HG03108 (cell line): Measurements from ENCODE around the gene ERC2.
"Not testable (repeated sequence)": the region's sequence is repeated elsewhere in the genome, so short reads cannot be mapped to it uniquely, and the experiment has no call there.

Source experiments
- ATAC-seq: cut with Tn5 transposase; IDR thresholded peaks from one replicate; pipeline ENCODE4 v1.9.1; 2021; ENCODE audit warnings: moderate library complexity; ENCODE audit not compliant: unreplicated experiment

ERC2 gene

DNA sequence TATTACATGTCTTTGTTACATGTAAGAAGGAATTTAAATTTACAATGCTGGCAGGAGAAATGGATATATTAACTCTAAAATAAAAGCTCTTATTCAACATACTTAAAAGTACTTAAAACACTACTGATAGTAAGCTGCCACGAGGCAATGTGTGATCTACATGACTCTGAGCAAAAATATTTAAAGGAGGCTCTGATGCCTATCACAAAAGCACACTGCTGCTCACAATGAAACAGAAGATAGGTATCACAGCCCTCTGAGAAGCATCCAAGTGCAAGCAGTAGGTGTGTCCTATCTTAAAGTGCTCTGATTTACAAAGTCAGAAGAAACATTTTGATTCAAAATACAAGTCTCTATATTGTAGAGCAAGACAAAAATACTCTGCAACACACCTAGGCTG lies 610.0 kb downstream of the ERC2 start:
- ATAC-seq = no peak

DNA sequence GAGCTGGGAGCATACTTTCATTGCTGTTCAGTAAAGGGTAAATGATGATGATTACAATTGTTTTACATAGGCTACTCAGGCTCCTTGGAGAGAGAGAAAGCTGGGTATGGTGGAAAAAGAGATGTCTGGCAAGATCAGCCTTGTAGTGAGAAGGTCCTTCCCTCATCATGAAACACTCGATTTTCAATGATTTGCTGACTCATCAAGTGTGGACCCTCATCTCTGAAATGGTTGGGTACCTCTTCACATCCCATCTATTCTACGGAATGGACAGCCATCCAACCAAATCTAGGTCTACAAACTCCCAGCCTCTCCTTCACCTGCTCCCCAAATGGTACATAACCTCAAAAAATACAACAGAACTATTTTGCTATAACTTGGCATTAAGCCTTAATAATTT lies 610.6 kb downstream of the ERC2 start:
- no peak for ATAC-seq

DNA sequence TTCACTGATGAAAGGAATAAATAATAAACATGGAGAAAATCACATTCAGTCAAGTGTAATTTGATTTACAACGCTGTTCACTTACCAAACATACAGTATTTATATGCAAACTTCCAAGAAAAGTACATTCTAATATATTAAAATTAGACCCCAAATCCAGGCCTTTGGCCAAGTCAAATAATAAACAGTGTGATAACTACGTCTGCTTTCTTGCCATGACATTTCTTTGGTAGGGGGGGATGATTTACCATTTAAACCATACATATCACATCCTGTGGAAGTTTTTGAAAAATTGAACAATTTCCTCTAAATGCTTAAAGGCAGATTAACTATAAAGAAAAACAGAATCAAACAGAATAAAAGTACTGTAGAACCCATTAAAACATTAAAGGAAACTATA lies 613.0 kb downstream of the ERC2 start:
- no peak for ATAC-seq

DNA sequence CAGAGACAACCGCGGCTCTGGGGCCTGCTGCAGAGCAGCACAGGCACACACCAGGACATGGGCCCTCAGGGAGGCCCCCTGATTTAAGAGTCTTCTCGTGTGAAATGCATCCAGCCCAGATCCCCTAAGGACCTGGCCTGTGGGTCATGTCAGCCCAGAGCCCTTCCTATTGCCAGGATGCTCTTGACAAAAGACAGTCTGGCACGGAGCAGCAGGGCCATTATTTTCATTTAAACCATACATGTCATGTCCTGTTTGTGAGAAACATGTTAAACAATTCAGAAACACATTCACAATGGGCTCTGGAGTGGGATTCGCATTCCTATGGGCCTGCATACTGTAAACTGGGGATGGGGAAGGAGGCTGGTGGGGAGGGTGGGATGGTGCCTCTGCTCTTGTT lies 613.8 kb downstream of the ERC2 start:
- ATAC-seq = no peak

DNA sequence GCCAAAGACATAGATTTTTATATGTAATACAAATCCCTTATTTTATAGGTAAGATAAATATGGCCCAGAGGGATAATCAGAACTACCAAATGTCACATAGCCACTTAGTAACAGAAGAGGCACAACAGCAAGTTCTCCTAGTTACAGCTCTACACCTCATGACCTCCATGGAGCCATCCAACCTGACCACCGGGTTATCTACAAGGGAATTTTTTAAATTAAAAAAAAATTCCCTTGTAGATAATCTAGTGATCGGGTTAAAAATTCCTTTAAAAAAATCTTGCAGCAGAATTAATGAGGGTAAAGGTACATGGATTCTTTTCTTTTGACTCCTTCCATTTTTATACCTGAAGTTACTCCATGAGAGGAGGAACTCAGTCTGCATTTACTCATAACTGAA lies 615.9 kb downstream of the ERC2 start:
- ATAC-seq = no peak

DNA sequence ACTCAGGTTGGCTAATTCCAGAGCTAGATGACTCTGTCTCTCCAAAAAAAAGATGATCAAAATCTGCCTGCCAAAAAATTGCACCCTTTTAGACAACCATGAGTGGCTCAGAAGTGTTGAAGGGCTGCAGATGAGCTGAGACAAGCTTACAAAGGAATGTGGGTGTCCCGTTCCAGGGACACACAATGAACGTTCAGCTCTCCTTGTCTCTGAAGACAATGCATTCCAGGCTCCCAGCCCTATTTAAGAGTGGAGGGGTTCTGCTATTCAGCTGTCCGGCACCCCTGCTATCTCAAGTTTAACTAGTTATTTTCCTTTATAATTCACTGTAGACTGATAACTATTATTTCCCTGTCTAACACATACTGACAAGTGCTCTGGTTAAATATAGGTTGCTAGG lies 626.1 kb downstream of the ERC2 start:
- ATAC-seq = no peak

DNA sequence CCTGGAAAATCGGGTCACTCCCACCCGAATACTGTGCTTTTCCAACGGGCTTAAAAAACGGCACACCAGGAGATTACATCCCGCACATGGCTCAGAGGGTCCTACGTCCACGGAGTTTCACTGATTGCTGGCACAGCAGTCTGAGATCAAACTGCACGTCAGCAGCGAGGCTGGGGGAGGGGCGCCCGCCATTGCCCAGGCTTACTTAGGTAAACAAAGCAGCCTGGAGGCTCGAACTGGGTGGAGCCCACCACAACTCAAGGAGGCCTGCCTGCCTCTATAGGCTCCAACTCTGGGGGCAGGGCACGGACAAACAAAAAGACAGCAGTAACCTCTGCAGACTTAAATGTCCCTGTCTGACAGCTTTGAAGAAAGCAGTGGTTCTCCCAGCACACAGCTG lies 636.4 kb downstream of the ERC2 start:
- ATAC-seq = not testable (repeated sequence)

DNA sequence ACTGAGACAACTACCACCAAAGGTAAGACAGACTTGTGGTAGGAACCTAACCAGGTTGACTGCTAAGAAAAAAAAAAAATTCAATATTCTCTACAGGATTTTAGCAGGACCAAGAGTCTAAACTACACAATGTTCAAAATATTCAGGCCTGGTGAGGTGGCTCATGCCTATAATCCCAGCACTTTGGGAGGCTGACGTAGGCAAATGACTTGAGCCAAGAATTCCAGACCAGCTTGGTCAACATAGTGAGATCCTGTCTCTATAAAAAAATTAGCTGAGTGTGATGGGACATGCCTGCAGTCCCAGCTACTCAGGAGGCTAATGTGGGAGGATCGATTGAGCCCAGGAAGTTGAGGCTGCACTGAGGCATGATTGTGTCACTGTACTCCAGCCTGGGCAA lies 639.6 kb downstream of the ERC2 start:
- ATAC-seq = no peak

DNA sequence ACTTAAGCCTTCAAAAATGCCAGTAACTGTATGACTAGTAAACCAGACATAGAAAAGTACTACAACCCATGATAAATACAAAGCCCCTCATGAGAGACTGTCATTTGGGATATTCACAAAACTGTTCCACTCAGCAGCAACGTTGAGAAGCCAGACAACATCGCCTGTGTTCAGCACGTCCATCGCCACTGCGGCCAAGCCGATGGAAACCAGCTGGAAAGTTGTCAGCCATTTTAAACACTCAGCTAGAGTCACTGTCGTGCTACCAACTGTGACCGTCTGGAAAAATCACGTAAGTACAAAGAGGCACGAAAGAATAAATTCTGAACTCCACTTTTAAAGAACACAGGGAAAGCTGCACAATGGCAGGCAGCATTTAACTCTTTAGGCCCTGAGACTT lies 640.5 kb downstream of the ERC2 start:
- ATAC-seq = no peak

DNA sequence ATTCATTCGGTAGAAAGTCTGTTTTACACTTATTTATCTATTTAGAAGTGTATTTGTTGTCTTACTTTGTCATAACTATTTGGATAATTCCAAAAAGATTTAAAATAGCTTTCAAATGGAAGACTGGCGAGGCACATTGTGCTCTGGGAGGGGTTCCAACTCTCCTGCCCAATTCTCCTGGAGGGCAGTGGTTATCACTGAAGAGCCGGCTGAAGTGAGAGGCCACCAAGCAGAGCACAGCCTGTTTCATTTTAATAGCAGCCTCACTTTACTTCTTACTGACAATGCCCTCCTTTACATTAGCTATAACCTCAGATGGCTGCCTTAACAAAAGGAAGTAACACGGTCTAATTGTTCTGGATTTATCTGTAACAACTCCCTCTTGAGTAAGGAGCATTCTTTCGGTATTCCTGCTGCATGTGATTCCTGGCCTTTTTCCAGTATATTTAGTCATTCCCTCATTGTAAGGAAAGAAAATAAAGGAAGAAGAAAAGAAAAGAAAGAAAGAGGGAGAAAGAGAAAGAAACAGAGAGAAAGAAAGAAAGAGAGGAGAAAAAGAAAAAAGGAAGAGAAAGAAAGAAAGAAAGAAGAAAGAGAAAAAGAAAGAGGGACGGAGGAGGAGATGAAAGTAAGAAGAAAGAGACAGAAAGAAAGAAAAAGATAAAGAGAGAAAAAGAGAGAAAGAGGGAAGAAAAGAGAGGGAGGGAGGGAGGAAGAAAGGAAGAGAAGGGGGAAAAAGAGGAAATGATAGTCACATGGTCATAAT lies 641.4 kb downstream of the ERC2 start:
- no peak for ATAC-seq

DNA sequence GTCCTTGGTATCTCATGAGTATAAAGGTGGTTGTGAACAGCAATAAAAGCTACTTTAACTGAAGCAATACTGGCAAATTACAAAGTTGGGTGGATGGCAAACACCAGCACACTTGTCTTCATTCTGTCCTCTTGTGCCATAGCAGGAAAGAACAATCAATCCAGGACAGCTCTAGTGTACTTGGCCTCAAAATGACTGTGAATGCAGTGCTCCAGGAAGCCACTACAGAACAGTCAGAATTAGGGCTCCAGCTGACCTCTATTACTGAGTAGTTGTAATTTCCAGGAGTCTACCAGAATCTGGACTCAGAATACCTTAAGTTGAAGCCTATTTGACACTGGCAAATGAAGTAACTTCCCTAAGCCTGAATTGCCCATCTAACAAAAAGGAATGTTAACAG lies 642.2 kb downstream of the ERC2 start:
- ATAC-seq = no peak

DNA sequence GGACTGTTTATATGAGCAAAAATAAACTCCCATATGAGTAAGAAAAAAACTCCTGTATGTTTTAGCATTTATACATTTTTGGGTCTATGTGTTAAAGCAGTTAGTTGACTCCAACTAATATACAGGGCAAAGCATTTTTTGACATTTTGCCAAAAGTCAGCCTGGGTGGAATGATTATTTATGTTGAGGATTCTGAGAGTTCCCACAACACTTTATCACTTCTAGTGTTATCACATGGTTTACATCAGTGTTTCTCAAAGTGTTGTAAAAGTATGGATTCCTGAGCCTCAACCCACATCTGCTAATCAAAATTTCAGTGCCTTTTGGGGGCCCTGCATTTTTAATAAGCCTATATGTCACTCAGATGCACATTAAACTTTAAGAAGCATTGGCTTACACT lies 643.9 kb downstream of the ERC2 start:
- ATAC-seq = no peak

DNA sequence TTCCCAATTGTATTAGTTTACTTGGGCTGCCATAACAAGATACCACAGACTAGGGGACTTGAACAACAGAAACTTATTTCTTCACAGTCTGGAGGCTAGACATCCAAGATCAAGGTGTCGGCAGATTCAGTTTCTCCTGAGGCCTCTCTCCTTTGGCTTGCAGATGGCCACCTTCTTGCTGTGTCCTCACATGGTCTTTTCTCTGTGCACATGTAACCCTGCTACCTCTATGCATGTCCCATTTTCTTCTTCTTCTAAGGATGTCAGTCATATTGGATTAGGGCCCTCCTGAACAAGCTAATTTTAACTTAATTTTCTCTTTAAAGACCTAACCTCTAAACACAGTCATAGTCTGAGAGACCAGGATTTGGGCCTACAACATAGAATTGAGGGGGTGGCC lies 644.4 kb downstream of the ERC2 start:
- no peak for ATAC-seq

DNA sequence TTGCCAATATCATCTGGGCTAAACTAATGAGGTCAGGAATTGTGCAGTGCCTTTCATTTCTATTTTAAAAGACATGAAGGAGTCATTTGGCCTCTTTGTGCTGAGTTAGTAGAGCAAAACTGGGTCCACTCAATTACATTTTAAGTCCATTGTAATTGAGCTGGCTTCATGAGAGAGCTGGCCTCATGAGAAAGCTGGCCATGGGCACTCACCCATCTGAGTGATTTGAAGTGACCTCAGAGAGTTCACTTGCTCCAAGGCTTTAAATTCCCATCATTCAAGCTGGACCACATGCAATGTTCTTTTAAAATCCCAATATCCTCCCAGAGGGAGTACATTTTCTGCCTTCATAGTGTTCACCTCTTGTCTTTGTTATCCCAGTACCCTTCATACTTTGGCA lies 645.3 kb downstream of the ERC2 start:
- no peak for ATAC-seq

DNA sequence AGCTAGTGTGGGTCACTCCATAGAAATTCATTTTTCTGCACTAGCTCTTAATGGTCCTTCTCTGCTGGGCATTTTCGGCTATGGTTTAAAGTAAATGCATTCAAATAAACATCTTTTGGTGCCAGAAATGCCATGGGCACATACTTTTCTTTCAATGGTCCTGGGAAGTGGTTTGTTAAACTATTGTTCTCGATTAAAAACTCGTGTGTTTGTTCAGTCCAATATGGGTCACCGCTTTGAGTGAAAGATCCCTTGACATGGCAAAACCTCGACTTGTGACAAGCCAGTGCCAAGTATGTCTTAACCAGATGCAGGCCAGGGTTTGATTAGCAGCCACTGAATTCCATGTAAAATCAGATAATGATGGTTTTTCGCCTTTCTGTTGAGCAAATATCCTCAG lies 649.3 kb downstream of the ERC2 start:
- ATAC-seq = no peak

DNA sequence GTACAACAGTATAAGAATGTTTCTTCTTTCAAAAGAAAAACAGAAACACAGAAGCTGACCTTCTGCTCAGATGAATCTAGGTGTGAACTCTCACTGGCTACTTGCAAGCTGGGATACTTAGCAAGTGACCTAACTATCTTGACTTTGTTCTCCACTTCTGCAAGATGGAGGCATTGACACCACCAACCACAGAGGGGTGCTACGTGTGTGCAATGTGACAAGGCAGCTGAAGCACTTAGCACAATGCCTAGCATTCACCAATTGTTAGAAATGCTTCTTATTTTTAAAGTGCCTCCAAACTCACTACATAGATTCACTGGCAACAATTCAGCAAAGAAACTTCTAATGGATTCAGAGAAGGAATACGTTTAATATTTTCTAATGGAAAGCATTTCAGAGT lies 649.8 kb downstream of the ERC2 start:
- ATAC-seq = no peak

DNA sequence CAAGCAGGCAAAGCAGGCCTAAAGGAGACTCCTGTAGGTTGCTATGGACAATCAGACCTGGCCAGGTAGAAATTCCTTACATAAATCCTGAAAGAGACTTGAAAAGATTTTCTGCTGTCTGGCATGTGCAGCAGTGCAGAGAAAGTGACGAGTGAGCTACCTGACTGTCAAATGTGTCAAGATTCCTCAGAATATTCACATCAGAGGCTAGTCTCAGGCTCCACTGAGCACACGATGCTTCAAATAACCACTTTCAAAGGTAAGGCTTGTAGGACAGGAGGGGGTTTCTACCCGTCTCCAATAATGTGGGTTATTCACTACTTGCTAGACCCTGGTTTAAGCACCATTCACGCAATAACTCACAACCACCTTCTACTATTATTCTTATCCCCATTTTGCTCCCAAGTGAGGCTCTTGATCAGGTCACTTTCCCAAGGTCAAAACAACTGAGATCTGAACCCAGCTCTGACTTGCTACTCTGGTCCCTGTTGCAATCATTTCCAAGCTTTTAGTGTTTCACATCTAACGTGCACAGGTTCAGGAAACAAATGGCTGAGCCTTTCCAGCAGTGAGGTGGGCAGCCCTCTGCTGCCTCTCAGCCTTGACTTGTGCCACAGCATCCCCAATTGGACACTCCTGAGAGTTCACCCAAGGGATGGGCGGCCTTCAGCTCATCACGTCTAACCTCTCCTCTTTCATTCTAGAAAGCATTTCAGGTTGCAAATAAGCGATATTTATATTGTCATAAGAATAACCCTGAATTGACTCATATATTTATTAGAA lies 651.3 kb downstream of the ERC2 start:
- no peak for ATAC-seq

DNA sequence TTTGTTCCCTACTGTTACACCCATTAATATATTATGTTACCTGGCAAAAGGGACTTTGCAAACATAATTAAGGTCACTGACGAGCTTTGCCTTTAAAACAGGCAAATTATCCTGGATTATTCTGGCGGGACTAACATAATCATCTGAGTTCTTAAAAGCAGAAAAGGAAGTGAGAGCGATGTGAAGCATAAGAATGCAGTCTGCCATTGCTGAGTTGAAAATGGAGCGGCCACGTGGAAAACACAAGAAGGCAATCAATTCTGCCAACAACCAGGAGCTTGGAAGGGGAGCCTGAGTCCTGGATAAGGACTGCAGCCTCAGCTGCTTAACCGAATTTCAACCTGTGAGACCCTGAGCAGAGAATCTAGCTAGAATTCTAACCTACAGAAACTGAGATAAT lies 653.0 kb downstream of the ERC2 start:
- no peak for ATAC-seq

DNA sequence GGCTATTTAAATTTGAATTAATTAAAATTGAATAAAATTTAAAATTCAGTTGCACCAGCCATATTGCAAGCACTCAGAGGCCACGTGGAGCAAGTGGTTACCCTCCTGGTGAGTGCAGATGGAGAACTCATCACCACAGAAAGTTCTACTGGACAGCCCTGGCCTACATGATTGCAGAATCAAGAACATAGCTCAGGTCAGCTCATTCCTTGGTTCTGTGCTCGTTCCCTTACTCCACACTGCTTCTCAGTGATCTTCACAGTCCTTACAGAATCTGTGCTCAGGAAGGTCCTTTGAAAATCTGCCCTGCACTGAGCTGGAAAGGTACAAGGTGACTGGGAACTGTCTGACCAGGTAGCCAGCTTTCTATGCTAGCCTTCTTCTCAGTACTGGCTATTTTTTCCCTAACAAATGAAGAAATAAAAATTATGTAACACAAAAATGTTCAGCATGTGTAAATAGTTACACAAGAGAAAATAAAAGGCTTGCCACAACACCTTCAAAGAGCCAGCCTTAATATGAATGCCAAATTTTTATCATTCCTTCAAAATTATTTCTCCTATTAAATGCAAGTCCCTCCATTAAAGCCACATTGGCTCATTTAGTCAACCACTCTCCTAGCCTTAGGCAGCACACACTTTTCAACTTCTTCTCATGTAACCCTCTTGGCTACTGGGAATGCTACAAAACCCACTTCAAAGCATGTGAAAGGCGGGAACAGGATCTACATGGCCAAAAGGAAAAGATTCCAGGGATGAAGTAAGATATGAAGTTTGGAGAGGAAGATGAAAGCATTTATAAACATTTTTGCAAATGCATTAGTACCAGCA lies 654.8 kb downstream of the ERC2 start:
- ATAC-seq = no peak

DNA sequence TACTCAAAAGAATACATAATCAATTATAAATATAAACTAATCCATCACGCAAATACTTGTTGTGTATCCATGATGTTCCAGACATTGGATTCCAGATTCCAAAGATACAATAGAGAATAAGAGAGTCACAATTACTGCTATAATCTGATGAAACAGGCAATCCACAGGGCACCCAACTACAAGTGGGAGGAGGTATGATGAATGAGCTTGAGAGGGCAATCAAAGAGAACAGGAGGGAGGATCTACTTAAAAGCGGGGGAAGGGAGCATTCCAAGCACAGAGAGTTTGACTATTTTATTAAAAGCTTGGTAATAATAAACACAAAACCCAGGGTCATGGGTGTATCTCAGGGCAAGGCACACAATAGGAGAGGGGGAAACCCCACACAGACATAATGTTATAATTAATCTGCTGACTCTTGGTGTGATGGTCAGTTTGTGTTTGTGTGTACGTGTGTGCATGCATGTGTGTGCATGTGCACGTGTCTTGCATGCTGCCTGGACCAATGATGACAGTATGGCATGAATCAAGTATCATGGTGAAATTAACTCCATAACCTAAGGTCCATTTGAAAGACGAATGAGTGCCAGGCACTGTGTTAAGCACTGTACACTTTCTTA lies 655.8 kb downstream of the ERC2 start:
- ATAC-seq = no peak

DNA sequence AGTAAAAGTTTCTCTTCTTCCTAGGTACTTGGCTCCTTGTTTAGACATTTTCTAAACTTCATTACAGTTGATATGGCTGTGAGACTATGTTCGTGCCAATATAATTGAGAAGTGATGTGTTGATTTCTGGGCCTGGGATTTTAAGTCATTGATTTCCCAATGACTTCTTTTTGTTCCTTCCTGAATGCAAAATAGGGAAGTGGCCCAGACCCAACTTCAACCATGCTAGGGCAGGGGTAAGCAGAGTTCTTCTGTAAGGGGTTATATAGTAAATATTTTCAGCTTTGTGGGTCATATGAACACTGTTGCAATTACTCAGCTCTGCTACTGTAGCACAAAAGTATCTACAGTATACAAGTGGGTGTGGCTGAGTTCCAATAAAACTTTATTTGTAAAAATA lies 661.1 kb downstream of the ERC2 start:
- no peak for ATAC-seq
